Thyroid gland (tissue), 4 donors: ENCODE data around the gene DUSP5. TPM values are rescaled to one million over a fixed set of nuclear protein-coding genes. Genes with fewer than 3 reads are reported as not detected.

Experiments used
- DNase-seq, 2 donors: peaks; one replicate each; pipeline ENCODE4 v3.0.0-alpha.2; 2019
- H3K27ac ChIP-seq, 3 donors: fragments of 200-600 bp; sonication (generic); 1 replicate in 2 of 3; 2 replicates in 1 of 3; pipeline ENCODE4 v1.5.1; 2016 to 2019; ENCODE audit warnings: mild to moderate bottlenecking in 1 of 3, moderate library complexity in 1 of 3
- H3K27me3 ChIP-seq: fragments of 200-600 bp; sonication (generic); one replicate; pipeline ENCODE4 v1.5.1; 2019
- H3K36me3 ChIP-seq, 2 donors: fragments of 200-600 bp; sonication (generic); one replicate each; pipeline ENCODE4 v1.5.1; 2016 to 2019
- H3K4me1 ChIP-seq, 2 donors: fragments of 200-600 bp; sonication (generic); one replicate each; pipeline ENCODE4 v1.5.1; 2017 to 2019
- H3K4me3 ChIP-seq, 3 donors: fragments of 200-600 bp; sonication (generic); replicated peaks in 1 of 3; 1 replicate in 2 of 3; 2 replicates in 1 of 3; pipeline ENCODE4 v1.5.1; 2016; ENCODE audit warnings: mild to moderate bottlenecking in 1 of 3
- H3K9me3 ChIP-seq: fragments of 200-600 bp; sonication (generic); one replicate; pipeline ENCODE4 v1.5.1; 2017
- CTCF ChIP-seq, 6 experiments: fragments of 200-600 bp in 3 of 6; fragments of 450-650 bp in 3 of 6; sonication (generic) in 3 of 6; IDR thresholded peaks; one replicate each; pipeline ENCODE4 v1.5.1; 2016 to 2019; ENCODE audit warnings: antibody characterized with exemption in 6 of 6, mild to moderate bottlenecking in 2 of 6, inconsistent platforms in 1 of 6, moderate library complexity in 1 of 6
- POLR2A ChIP-seq, 2 donors: fragments of 450-650 bp; IDR thresholded peaks; one replicate each; pipeline ENCODE4 v1.6.1; 2017; ENCODE audit warnings: antibody characterized with exemption in 2 of 2, mild to moderate bottlenecking in 2 of 2, moderate library complexity in 1 of 2
- WGBS, 2 donors: methylation state at CpG; one replicate each; pipeline ENCODE4 v1.1.5; 2017; 5-methylcytosine and 5-hydroxymethylcytosine counted together
- intact Hi-C: fragments of 100-400 bp; cut with DNase I; formaldehyde crosslinking; loops from one replicate; pipeline ENCODE4 v1.15.1; 2023
- total RNA-seq, 4 donors: library from RNA; depleted of rRNA; stranded (reverse); fragments of >200 nt; gene quantifications; one replicate each; pipeline ENCODE4 v1.2.3, GENCODE V29; 2016

DUSP5 gene
- total RNA-seq, 4 donors from 2014 or later = 2.1 to 14.2 (median 7.1) TPM

GRCh38 chr10:110474017-110474416 is 23.7 kb upstream of the DUSP5 start:
- Histone ChIP-seq H3K27ac (no peak overlapping the region), H3K27me3 (no peaks in the 10 kb centered on the region), H3K36me3 (no peaks in the 10 kb centered on the region), H3K4me3 (no peak overlapping the region), H3K9me3 (no peaks in the 10 kb centered on the region), H3K4me1 (no peaks in the 10 kb centered on the region)
- DNase-seq = no peak
- WGBS, 2 donors = 86 to 89% methylated on average over 3 of the region's 3 CpGs
- intact Hi-C loops = no loop called here
- TF ChIP-seq POLR2A (IDR thresholded peaks at IDR 0.05) (no peak), CTCF (IDR thresholded peaks at IDR 0.05) (no peak)

DNA sequence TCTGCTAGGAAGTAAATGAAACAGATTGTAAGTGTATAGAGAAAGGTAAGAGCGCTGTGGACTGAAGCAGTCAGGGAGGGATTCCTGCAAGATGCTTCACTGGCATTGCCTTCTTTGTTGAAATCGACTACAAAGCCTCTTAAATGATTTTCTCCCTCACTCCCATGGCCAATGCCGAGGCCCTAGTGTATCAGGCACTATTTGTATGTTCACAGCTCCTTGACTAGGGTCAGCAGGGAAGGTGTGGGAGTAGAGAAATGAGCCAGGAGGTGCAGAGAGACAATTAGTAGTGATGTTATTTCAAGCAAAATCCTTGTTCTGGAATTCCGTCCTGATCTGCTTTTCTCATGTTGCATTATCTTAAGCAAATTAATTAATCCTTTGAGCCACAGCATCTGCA is 22.9 kb upstream of the DUSP5 start:
- Histone ChIP-seq H3K4me3 (no peak overlapping the region), H3K4me1 (no peaks in the 10 kb centered on the region), H3K27ac (no peak overlapping the region), H3K27me3 (no peaks in the 10 kb centered on the region), H3K36me3 (no peaks in the 10 kb centered on the region), H3K9me3 (no peaks in the 10 kb centered on the region)
- DNase-seq = no peak
- TF ChIP-seq POLR2A (IDR thresholded peaks at IDR 0.05) (no peak), CTCF (IDR thresholded peaks at IDR 0.05) (no peak)
- intact Hi-C loops = no loop called here
- WGBS, 2 donors = 72 to 76% methylated on average over 4 of the region's 4 CpGs

GRCh38 chr10:110475722-110476515 is 21.8 kb upstream of the DUSP5 start:
- TF ChIP-seq POLR2A (IDR thresholded peaks at IDR 0.05) (no peak), CTCF (IDR thresholded peaks at IDR 0.05) (no peak)
- H3K4me1 ChIP-seq = no peaks in the 10 kb centered on the region
- no peaks in the 10 kb centered on the region for H3K27me3 ChIP-seq
- DNase-seq = no peak
- intact Hi-C loops = no loop called here
- H3K36me3 ChIP-seq = no peaks in the 10 kb centered on the region
- no peak overlapping the region for H3K27ac ChIP-seq
- H3K4me3 ChIP-seq = no peak overlapping the region
- H3K9me3 ChIP-seq = no peaks in the 10 kb centered on the region
- WGBS, 2 donors = 90% methylated on average over 9 of the region's 9 CpGs

DNA sequence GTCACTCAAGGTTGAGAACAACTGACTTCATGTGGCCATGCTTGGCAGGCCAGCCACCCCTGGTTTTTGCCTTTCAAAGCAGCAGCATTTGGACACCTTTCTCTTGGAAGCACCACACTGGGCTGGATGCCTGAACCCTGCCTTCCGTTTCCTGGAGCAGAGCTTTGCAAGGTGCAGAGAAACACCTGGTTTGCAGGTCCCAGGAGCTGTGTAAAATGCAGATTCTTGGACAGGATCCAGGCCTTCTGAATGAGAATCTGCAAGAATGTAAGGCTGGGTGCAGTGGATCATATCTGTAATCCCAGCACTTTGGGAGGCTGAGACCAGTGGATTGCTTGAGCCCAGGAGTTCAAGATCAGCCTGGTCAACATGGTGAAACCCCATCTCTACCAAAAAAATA is 18.0 kb upstream of the DUSP5 start:
- H3K4me3 ChIP-seq = no peak overlapping the region
- intact Hi-C loops = no loop called here
- WGBS, 2 donors = 75% methylated on average over 1 of the region's 1 CpG; no CpG with 5 or more reads in 1 of the 2 donors
- DNase-seq = no peak
- TF ChIP-seq CTCF (IDR thresholded peaks at IDR 0.05) (no peak), POLR2A (IDR thresholded peaks at IDR 0.05) (no peak)
- no peaks in the 10 kb centered on the region for H3K9me3 ChIP-seq
- no peaks in the 10 kb centered on the region for H3K27me3 ChIP-seq
- no peaks in the 10 kb centered on the region for H3K4me1 ChIP-seq
- H3K27ac ChIP-seq = no peak overlapping the region
- H3K36me3 ChIP-seq = no peaks in the 10 kb centered on the region

- no peaks in the 10 kb centered on the region for H3K9me3 ChIP-seq
- DNase-seq = no peak
- H3K27me3 ChIP-seq = no peaks in the 10 kb centered on the region
- H3K27ac ChIP-seq = no peak overlapping the region
- 61 to 94% methylated on average over 3 of the region's 3 CpGs for WGBS, 2 donors
- TF ChIP-seq CTCF (IDR thresholded peaks at IDR 0.05) = no peak
- TF ChIP-seq POLR2A (IDR thresholded peaks at IDR 0.05) = no peak
- H3K36me3 ChIP-seq = no peaks in the 10 kb centered on the region
- intact Hi-C loops = no loop called here
- no peak overlapping the region for H3K4me3 ChIP-seq
- no peaks in the 10 kb centered on the region for H3K4me1 ChIP-seq
These were observed 17.3 kb upstream of the DUSP5 start for GRCh38 chr10:110480387-110480786.
